Muscle of back (tissue), 11 donors: ENCODE results near the gene IMMP2L. TPM values are rescaled to one million over a fixed set of nuclear protein-coding genes. Genes with fewer than 3 reads are reported as not detected.
"Not testable (repeated sequence)": the region's sequence is repeated elsewhere in the genome, so short reads cannot be mapped to it uniquely, and the experiment has no call there.

ENCODE experiments used
- DNase-seq, 3 donors: peaks; one replicate each; pipeline versions ENCODE4 v3.0.0 to v3.0.0-alpha.2; 2013
- polyA plus RNA-seq, 10 donors: library from polyadenylated mRNA; unstranded; fragments of 120-200 nt; gene quantifications; one replicate each; pipeline ENCODE4 v1.2.1, GENCODE V29; 2013; ENCODE audit not compliant: insufficient read length in 10 of 10

IMMP2L gene
- polyA plus RNA-seq, 10 donors: 11.9 to 20.5 (median 15.2) TPM

GRCh38 chr7:110754649-110755048 is 807.6 kb downstream of the IMMP2L start:
- DNase-seq: no peak

- peak in 2 of 3 donors; percentile 16 to 45 for DNase-seq
Observed at GRCh38 chr7:110750931-110751605, 811.2 kb downstream of the IMMP2L start.

- peak; percentile 9 to 61 (median 12) for DNase-seq
Observed at GRCh38 chr7:110733221-110733620, 829.1 kb downstream of the IMMP2L start.

GRCh38 chr7:110724811-110725210 is 837.5 kb downstream of the IMMP2L start:
- no peak for DNase-seq

GRCh38 chr7:110721395-110721794 is 840.9 kb downstream of the IMMP2L start:
- DNase-seq: no peak

DNA sequence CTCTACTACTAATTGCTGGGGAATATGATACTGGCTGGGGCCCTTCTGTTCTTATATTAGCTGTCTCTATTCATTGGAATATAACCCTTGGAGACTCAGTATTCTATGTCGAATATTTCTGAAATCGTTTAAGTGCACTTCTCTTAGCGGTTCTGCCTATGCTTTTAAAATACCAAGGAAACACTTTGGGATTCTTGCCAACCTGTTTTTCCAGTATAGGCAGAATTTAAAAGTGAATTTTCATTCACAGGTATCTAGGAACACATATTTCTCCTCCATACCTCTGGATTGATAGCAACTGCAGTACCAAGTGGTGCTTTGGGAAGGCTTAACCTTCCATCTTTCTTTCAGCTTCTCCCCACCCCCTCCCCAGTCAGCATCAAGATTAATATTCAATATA is 841.7 kb downstream of the IMMP2L start:
- DNase-seq: no peak

GRCh38 chr7:110719741-110720140 is 842.6 kb downstream of the IMMP2L start:
- DNase-seq: peak; percentile 14 to 66 (median 35)

DNA sequence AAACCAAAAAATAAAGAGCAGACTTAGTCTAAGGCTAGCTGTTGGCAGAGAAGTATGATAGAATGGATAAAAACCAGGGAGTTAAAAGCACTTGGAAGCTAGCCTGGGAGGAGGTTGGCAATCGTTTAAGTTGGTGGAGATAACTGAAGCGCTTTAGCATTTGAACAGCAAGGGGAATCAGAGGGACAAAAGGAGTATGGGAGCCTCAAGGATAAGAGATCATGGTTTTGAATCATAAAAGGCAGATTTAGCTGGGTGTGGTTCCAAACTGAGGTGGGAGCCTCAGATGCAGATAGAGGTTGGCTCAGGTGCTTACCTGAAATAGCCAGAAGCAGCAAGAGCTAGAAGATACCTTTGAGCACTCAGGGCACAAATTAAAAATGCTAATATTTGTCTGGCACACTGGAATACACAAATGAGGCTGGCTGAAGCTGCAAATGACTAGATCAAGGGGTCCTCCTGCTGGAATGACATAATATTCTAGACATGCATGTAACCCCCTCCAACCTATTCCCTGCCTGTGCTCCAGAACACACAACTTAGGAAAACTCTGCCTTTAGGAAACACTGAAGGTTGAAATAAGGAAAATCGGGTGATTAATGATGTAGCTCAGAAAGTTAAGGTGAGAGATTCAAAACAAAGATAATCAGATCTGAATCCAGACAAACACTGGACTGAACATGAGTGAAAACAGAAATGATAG is 843.6 kb downstream of the IMMP2L start:
- DNase-seq: no peak

GRCh38 chr7:110704225-110704624 is 858.1 kb downstream of the IMMP2L start:
- peak; percentile 7 to 22 (median 10) for DNase-seq

- no peak for DNase-seq
Observed at GRCh38 chr7:110698576-110698975, 863.7 kb downstream of the IMMP2L start.

GRCh38 chr7:110693344-110693743 is 868.9 kb downstream of the IMMP2L start:
- DNase-seq: no peak

GRCh38 chr7:110688908-110689307 is 873.4 kb downstream of the IMMP2L start:
- DNase-seq: no peak

DNA sequence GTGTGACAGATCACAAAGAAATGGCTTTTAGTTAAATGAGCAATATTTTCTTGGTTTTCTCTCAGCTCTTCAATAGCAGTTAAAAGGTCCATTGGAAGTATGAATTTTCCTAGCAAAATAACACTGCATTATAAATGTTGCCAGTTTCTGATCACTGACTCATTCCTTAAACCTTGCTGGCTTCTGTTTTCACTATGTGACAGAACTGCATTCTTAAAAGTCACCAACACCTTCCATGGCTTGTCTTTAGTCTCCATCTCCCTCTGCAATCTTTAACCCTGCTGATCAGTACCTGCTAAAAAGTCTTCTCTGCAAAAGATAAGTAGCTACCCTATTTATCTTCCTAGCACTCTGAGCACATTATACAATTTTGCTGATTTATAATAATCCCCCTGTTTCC is 876.4 kb downstream of the IMMP2L start:
- no peak for DNase-seq

GRCh38 chr7:110681941-110682340 is 880.4 kb downstream of the IMMP2L start:
- no peak for DNase-seq

- DNase-seq: no peak
Observed at GRCh38 chr7:110677405-110677804, 884.9 kb downstream of the IMMP2L start.

GRCh38 chr7:110676785-110677184 is 885.5 kb downstream of the IMMP2L start:
- DNase-seq: no peak

DNA sequence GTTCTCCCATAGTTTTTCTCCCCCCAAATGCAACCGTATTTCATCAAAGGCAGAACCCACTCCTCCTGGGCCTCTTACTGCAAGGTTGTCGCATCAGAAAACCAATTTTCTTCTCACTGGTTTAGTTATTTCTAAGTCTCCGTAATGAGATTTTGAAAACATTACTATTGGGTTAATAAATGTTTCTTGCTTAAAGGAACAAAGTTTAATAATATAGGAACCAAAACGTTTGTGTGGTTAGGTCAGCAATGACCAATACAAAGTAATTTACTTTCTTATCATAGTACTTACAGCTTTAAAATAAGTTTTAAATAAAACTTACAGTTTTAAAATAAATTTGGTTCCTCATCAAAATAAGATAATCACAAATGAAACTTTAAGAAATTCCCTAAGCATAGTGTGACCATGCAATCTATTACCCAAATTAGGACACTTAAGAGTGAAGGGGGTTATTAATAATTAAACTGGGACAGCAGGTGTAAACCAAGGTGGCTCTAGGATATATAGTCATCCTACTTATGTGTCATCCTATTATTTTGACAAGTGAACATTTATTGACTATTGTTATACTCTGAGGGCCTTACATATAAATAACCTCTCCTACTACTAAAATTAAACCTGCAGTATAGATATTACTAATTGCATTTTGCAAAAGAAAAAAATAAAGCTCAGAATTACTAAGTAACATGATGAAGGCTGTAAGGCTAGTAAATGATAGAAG is 886.7 kb downstream of the IMMP2L start:
- DNase-seq: no peak

DNA sequence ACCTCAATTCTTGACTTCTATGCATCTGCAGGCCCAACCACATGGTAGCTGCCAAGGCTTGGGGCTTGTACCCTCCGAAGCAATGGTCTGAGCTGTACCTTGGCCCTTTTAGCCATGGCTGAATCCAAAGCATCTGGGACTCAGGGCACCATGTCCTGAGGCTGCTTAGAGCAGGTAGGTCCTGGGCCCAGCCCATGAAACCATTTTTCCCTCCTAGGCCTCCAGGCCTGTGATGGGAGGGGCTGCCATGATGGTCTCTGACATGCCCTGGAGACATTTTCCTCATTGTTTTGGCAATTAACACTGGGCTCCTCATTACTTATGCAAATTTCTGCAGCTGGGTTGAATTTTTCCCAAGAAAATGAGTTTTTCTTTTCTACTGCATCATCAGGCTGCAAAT is 889.1 kb downstream of the IMMP2L start:
- DNase-seq: no peak

DNA sequence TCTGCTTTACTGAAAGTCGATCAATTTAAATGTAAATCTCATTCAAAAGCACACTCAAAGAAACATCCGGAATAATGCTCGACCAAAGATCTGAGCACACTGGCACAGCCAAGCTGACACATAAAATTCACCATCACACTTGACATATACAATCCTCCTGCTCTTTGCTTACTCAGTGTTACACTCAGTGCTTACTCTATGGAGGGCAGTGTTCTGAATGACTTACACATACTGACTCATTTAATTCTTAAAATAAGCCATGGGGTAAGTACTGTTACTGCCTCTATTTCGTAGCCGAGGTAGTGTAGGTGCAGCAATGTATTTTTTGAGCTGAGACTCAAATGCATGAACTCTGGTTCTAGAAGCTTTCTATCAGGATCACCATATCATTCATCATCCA is 892.9 kb downstream of the IMMP2L start:
- no peak for DNase-seq

- DNase-seq: peak; percentile 69 to 92 (median 86)
Observed at GRCh38 chr7:110664803-110665202, 897.5 kb downstream of the IMMP2L start.

DNA sequence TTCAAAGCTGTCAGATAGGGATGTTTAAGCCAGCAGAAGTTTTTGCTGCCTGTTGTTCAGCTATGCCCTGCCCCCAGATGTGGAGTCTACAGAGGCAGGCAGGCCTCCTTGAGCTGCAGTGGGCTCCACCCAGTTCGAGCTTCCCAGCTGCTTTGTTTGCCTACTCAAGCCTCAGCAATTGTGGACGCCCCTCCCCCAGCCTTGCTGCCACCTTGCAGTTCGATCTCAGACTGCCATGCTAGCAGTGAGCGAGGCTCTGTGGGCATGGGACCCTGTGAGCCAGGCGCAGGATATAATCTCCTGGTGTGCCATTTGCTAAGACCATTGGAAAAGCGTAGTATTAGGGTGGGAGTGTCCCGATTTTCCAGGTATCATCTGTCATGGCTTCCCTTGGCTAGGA is 901.7 kb downstream of the IMMP2L start:
- not testable (repeated sequence) for DNase-seq

DNA sequence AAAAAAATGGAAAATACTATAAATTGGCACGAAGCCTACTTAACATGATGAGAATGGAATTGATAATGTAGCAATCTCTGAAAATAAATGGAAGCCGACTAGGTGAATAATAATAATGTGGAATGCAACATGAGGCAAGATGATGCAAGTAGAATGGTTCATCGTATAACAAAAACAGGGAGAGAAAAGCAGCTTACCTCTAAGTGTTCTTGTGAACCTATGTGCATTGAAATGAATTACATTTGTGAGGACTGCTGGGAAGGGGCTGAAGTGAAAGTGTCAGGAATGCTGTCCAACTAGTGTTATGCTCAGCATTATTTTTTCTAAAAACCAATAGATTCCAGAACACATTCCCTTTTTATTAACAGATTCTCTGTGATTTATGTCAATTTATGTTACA is 912.0 kb downstream of the IMMP2L start:
- DNase-seq: no peak

- DNase-seq: no peak
Observed at GRCh38 chr7:110647266-110647665, 915.0 kb downstream of the IMMP2L start.
